ENCODE results near the gene BNC2.

- TF ChIP-seq CTCF (IDR thresholded peaks at IDR 0.05) (no peak), POLR2A (IDR thresholded peaks at IDR 0.05) (no peak)
Measured at GRCh38 chr9:16767366-16767765, 103.1 kb downstream of the BNC2 start.
